NCI-H2196 treated with DMSO at 0.1 percent for 48 hours (cell line): Measurements from ENCODE around the gene CCDC154.
"Not testable (repeated sequence)": the region's sequence is repeated elsewhere in the genome, so short reads cannot be mapped to it uniquely, and the experiment has no call there.

Experiments
- DNase-seq: peaks from one replicate; lab custom pipeline; 2025; ENCODE audit not compliant: unreplicated experiment; lab: John Stamatoyannopoulos, UW

Gene CCDC154

GRCh38 chr16:1443980-1444729 is at the start of gene CCDC154:
Gene CCDC154, minus strand, starts transcription at chr16:1444556. Its CDS starts 234 bp downstream, at chr16:1444322.
- no peak for DNase-seq

- no peak for DNase-seq
Measured at GRCh38 chr16:1493746-1494094, 49.4 kb upstream of the CCDC154 start.

GRCh38 chr16:1492923-1493745 is 48.8 kb upstream of the CCDC154 start, which contains the start of gene TELO2:
Gene TELO2, plus strand, starts transcription at chr16:1493360. Its CDS starts 922 bp downstream, at chr16:1494282.
- peak; percentile 94 for DNase-seq

GRCh38 chr16:1492082-1492922 is 47.9 kb upstream of the CCDC154 start:
- peak; percentile 13 for DNase-seq

- peak; percentile 24 for DNase-seq
Measured at GRCh38 chr16:1491327-1491726, 47.0 kb upstream of the CCDC154 start.

GRCh38 chr16:1489077-1489476 is 44.7 kb upstream of the CCDC154 start:
- no peak for DNase-seq

- DNase-seq = no peak
Measured at GRCh38 chr16:1488619-1489018, 44.3 kb upstream of the CCDC154 start, which contains the start of gene PTX4. Gene PTX4, minus strand, starts transcription at chr16:1488944. Its CDS starts 35 bp downstream, at chr16:1488909.

- no peak for DNase-seq
Measured at GRCh38 chr16:1488054-1488601, 43.8 kb upstream of the CCDC154 start.

GRCh38 chr16:1487395-1488053 is 43.2 kb upstream of the CCDC154 start:
- DNase-seq = no peak

GRCh38 chr16:1486551-1487390 is 42.4 kb upstream of the CCDC154 start:
- no peak for DNase-seq

- DNase-seq = no peak
Measured at GRCh38 chr16:1485847-1486496, 41.6 kb upstream of the CCDC154 start.

GRCh38 chr16:1481906-1482835 is 37.8 kb upstream of the CCDC154 start:
- no peak for DNase-seq

- not testable (repeated sequence) for DNase-seq
Measured at GRCh38 chr16:1478937-1479336, 34.6 kb upstream of the CCDC154 start.

- no peak for DNase-seq
Measured at GRCh38 chr16:1477033-1477432, 32.7 kb upstream of the CCDC154 start.

GRCh38 chr16:1475552-1476114 is 31.3 kb upstream of the CCDC154 start:
- DNase-seq = no peak

GRCh38 chr16:1474796-1475551 is 30.6 kb upstream of the CCDC154 start, which contains the start of gene CLCN7:
Gene CLCN7, minus strand, starts transcription at chr16:1475028. Its CDS starts 54 bp downstream, at chr16:1474974.
- DNase-seq = peak; percentile 83
